SJCRH30 (cell line): ENCODE results near the gene FAM120AOS. TPM values are rescaled to one million over a fixed set of nuclear protein-coding genes. Genes with fewer than 3 reads are reported as not detected.

Experiments used
- DNase-seq, 2 experiments: peaks; one replicate each; pipeline ENCODE4 v3.0.0-alpha.2; 2015 to 2020
- H3K27ac ChIP-seq: fragments of 250-450 bp; sonication (Bioruptor Pico); 2 replicates; pipeline ENCODE4 v1.5.1; 2020; ENCODE audit warnings: mild to moderate bottlenecking, moderate library complexity
- H3K27me3 ChIP-seq: fragments of 250-450 bp; sonication (Bioruptor Pico); 2 replicates; pipeline ENCODE4 v1.5.1; 2020; ENCODE audit warnings: mild to moderate bottlenecking, moderate library complexity
- H3K36me3 ChIP-seq: fragments of 250-450 bp; sonication (Bioruptor Pico); 2 replicates; pipeline ENCODE4 v1.5.1; 2020; ENCODE audit warnings: mild to moderate bottlenecking, moderate library complexity
- H3K4me1 ChIP-seq: fragments of 250-450 bp; sonication (Bioruptor Pico); 2 replicates; pipeline ENCODE4 v1.5.1; 2020; ENCODE audit warnings: mild to moderate bottlenecking, moderate library complexity
- H3K4me3 ChIP-seq: fragments of 250-450 bp; sonication (Bioruptor Pico); 2 replicates; pipeline ENCODE4 v1.5.1; 2020; ENCODE audit warnings: mild to moderate bottlenecking, moderate library complexity
- H3K9me3 ChIP-seq: fragments of 250-450 bp; sonication (Bioruptor Pico); replicated peaks from 2 replicates; pipeline ENCODE4 v1.5.1; 2020; ENCODE audit warnings: mild to moderate bottlenecking, moderate library complexity
- total RNA-seq: library from RNA; depleted of rRNA; stranded (reverse); fragments of >200 nt; shearing (Covaris generic); gene quantifications from 2 replicates; pipeline ENCODE4 v1.2.3, GENCODE V29; 2014

FAM120AOS gene
- total RNA-seq, 1 experiment from 2014 or later: 41.7 TPM

GRCh38 chr9:93437996-93438395 is 15.4 kb downstream of the FAM120AOS start:
- Histone ChIP-seq H3K36me3 (no peaks in the 10 kb centered on the region), H3K9me3 (no peaks in the 10 kb centered on the region), H3K27ac (no peak overlapping the region), H3K4me3 (no peak overlapping the region), H3K27me3 (no peaks in the 10 kb centered on the region), H3K4me1 (no peaks in the 10 kb centered on the region)
- no peak for DNase-seq

- Histone ChIP-seq H3K36me3 (no peaks in the 10 kb centered on the region), H3K4me3 (no peak overlapping the region), H3K4me1 (no peaks in the 10 kb centered on the region), H3K27me3 (no peaks in the 10 kb centered on the region), H3K9me3 (no peaks in the 10 kb centered on the region), H3K27ac (no peak overlapping the region)
- DNase-seq: no peak
These were observed 16.6 kb downstream of the FAM120AOS start for GRCh38 chr9:93436655-93437407.

GRCh38 chr9:93436218-93436617 is 17.2 kb downstream of the FAM120AOS start:
- Histone ChIP-seq H3K9me3 (no peaks in the 10 kb centered on the region), H3K4me1 (no peaks in the 10 kb centered on the region), H3K27ac (no peak overlapping the region), H3K36me3 (no peaks in the 10 kb centered on the region), H3K27me3 (no peaks in the 10 kb centered on the region), H3K4me3 (no peak overlapping the region)
- DNase-seq: no peak

DNA sequence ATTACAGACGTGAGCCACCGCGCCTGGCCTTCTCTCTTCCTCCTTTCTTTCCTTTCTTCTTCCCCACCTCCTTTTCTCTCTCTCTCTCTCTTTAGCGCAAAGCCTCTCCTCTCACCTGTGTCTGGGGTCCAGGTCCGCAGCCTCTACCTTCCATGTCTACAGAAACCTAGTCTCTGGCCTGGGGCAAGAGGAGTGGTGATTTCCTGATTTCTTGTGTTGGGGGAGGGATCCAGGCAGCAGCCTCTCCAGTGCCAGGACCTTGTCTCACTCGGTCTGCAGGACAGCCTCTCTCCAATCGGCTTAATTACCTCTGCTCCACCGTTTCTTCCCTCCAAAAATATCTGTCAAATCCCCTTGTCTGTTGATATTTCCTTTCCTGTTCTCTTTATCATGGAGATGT is 18.0 kb downstream of the FAM120AOS start:
- Histone ChIP-seq H3K9me3 (no peaks in the 10 kb centered on the region), H3K27me3 (no peaks in the 10 kb centered on the region), H3K4me3 (no peak overlapping the region), H3K4me1 (no peaks in the 10 kb centered on the region), H3K27ac (no peak overlapping the region), H3K36me3 (no peaks in the 10 kb centered on the region)
- DNase-seq: no peak

DNA sequence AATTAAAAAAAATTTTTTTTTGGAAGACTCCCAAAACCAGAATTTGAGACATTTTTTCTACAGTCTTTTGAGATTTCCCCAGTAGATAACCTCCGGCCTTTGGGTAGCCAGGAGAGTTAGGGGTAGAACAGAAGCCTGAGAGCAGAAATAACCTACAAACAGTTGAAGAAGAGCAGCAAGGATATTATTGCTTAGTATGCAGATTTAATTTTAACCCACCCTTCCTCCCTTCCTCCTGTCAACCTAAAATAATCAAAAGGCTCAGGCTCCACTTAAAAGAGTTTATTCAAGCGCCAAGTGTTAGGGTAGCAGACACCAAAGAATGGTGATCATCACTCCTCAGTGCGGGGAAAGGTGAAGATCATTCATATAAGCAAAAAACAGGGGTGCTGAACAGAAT is 19.3 kb downstream of the FAM120AOS start:
- Histone ChIP-seq H3K27ac (no peak overlapping the region), H3K36me3 (no peaks in the 10 kb centered on the region), H3K4me1 (no peaks in the 10 kb centered on the region), H3K27me3 (no peaks in the 10 kb centered on the region), H3K9me3 (no peaks in the 10 kb centered on the region), H3K4me3 (no peak overlapping the region)
- DNase-seq: no peak

- Histone ChIP-seq H3K27ac (no peak overlapping the region), H3K4me3 (no peak overlapping the region), H3K4me1 (no peaks in the 10 kb centered on the region), H3K9me3 (no peaks in the 10 kb centered on the region), H3K27me3 (no peaks in the 10 kb centered on the region), H3K36me3 (no peaks in the 10 kb centered on the region)
- DNase-seq: no peak
These were observed 20.4 kb downstream of the FAM120AOS start for GRCh38 chr9:93432964-93433363.

- H3K4me3 ChIP-seq: no peak overlapping the region
- H3K27me3 ChIP-seq: no peaks in the 10 kb centered on the region
- no peak for DNase-seq
- H3K36me3 ChIP-seq: no peaks in the 10 kb centered on the region
- H3K27ac ChIP-seq: no peak overlapping the region
- no peaks in the 10 kb centered on the region for H3K4me1 ChIP-seq
- no peaks in the 10 kb centered on the region for H3K9me3 ChIP-seq
These were observed 21.8 kb downstream of the FAM120AOS start for GRCh38 chr9:93431539-93432105.

DNA sequence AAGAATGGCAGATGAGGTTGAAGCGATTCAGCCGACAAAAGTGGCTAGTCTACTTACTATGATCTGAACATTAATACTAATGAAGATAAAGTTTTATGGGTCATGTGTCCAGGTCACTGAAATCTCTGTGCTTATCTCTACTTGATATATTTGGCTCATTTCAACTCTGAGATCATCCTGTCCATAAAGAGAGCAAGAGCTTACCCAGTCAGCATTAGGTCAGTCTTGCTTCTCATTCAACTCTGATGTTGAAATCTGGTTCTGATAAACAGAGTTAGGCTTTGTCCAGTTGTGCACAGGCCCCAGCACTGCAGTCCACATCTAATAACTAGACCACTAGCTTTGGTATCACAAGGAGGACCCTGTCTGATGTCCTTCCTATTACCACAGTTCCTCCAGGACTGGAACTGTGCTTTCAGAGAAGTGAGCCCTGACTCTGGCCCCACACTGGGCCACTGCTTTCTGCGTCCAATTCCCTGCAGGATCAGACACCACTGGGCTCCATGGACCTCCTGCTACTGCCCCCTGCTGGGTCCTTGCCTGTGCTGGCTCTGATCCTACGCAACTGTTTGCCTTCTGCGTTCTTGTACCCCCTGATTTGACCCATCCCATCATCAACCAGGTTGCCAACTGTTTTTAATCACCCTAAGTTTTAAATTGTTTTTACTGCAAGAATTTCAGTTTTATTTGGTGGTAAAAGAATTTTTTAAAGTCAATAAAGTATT is 25.6 kb downstream of the FAM120AOS start:
- Histone ChIP-seq H3K4me3 (no peak overlapping the region), H3K27ac (no peak overlapping the region), H3K9me3 (no peaks in the 10 kb centered on the region), H3K36me3 (no peaks in the 10 kb centered on the region), H3K27me3 (no peaks in the 10 kb centered on the region), H3K4me1 (no peaks in the 10 kb centered on the region)
- peak in 1 of 2 experiments; percentile 31 for DNase-seq

- H3K27me3 ChIP-seq: no peaks in the 10 kb centered on the region
- H3K9me3 ChIP-seq: 0 out of 2 replicates have a peak, but pooled peaks cover 4% of the 10 kb centered on the region
- no peaks in the 10 kb centered on the region for H3K36me3 ChIP-seq
- DNase-seq: no peak
- H3K27ac ChIP-seq: no peak overlapping the region
- H3K4me1 ChIP-seq: no peaks in the 10 kb centered on the region
- H3K4me3 ChIP-seq: no peak overlapping the region
These were observed 30.3 kb downstream of the FAM120AOS start for GRCh38 chr9:93422977-93423616.

DNA sequence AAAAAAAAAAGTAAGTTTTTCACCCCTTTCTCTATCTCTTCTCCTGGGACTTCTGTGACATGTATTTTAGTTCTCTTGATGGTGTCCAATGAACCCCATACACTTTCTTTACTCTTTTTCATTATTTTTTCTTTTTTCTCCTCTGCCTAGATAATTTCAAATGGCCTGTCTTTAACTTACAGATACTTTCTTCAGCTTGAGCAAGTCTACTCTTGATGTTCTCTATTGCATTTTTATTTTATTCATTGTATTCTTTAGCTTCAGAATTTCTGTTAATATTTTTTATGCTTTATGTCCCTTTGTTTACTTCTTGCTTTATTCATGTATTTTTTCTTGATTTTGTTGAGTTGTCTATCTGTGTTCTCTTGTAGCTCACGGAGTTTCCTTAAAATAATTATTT is 34.4 kb downstream of the FAM120AOS start:
- Histone ChIP-seq H3K27ac (no peak overlapping the region), H3K36me3 (no peaks in the 10 kb centered on the region), H3K27me3 (no peaks in the 10 kb centered on the region), H3K4me1 (no peaks in the 10 kb centered on the region), H3K4me3 (no peak overlapping the region), H3K9me3 (peaks cover 8% of the 10 kb centered on the region; the same call in 1 of the 2 replicates)
- DNase-seq: no peak

DNA sequence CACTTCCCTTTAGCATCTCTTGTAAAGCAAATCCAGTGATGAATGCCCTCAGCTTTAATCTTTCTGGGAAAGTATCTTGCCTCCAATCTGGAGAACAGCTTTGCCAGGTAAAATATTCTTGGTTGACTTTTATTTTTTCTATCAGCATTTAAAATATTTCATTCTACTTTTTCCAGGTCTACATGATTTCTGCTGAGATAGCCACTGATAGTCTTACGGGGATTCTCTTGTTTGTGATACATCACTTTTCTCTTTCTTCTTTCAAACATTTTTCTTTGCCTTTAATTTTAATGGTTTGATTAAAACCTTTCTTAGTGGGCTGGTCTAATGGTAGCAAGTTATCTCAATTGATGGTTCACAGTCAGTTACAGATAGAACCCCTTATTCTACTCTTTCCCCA is 35.8 kb downstream of the FAM120AOS start:
- Histone ChIP-seq H3K9me3 (peaks cover 8% of the 10 kb centered on the region; the same call in 1 of the 2 replicates), H3K27me3 (no peaks in the 10 kb centered on the region), H3K4me3 (no peak overlapping the region), H3K4me1 (no peaks in the 10 kb centered on the region), H3K27ac (no peak overlapping the region), H3K36me3 (no peaks in the 10 kb centered on the region)
- no peak for DNase-seq

DNA sequence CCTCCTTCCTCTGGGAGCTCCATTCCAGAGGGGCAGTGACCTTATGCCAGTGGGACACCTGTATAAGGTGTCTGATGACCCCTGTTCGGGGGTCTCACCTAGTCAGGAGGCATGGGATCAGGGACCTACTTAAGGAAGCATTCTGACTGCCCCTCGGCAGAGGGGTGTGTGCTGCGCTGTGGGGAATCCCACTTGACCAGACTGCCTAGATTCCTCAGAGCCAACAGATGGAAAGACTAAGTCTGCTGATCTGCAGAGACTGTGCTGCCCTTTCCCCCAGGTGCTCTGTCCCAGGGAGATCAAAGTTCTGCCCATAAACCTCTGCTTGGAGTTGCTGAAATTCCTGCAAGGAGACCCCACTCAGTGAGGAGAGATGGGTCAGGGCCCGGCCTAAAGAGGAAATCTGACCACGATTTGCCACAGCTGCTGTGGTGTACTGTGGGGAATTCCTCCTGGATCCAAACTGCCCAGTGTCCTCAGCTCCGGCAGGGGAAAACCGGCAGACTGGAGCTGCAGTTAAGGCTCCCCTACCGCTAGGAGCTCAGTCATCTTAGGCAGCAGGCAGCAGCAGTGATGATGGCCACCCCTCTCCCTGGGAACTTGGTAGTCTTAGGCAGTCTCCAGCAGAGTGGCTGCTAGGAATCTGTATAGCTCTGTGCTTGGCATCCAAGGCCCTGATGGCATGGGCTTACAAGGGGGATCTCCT is 36.7 kb downstream of the FAM120AOS start:
- H3K4me3 ChIP-seq: no peak overlapping the region
- H3K27ac ChIP-seq: no peak overlapping the region
- H3K4me1 ChIP-seq: no peaks in the 10 kb centered on the region
- H3K9me3 ChIP-seq: peaks cover 8% of the 10 kb centered on the region; the same call in 1 of the 2 replicates
- no peaks in the 10 kb centered on the region for H3K36me3 ChIP-seq
- H3K27me3 ChIP-seq: no peaks in the 10 kb centered on the region
- no peak for DNase-seq

- H3K27me3 ChIP-seq: no peaks in the 10 kb centered on the region
- no peaks in the 10 kb centered on the region for H3K36me3 ChIP-seq
- DNase-seq: no peak
- no peak overlapping the region for H3K27ac ChIP-seq
- H3K4me3 ChIP-seq: no peak overlapping the region
- no peaks in the 10 kb centered on the region for H3K4me1 ChIP-seq
- H3K9me3 ChIP-seq: peaks cover 8% of the 10 kb centered on the region; the same call in 1 of the 2 replicates
These were observed 38.1 kb downstream of the FAM120AOS start for GRCh38 chr9:93415176-93415690.

DNA sequence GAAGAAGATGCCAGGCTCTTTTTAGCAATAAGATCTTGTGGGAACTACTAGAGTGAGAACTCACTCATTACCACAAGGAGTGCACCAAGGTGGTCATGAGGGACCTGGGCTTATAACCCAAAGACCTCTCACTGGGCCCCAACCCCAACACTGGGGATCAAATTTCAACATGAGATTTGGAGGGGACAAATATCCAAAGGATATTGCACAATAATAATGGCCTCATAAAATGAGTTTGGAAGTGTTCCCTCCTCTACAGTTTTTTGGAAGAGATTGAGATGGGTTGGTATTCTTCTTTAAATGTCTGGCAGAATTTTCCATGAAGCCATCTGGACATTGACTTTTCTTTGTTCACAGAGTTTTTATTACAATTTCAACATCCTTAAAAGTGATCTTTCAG is 39.9 kb downstream of the FAM120AOS start:
- Histone ChIP-seq H3K4me1 (no peaks in the 10 kb centered on the region), H3K27ac (no peak overlapping the region), H3K9me3 (peaks cover 4% of the 10 kb centered on the region; the same call in 1 of the 2 replicates), H3K27me3 (no peaks in the 10 kb centered on the region), H3K36me3 (no peaks in the 10 kb centered on the region), H3K4me3 (no peak overlapping the region)
- no peak for DNase-seq
